DMS53 treated with DMSO at 0.1 percent for 48 hours (cell line): ENCODE data around the gene PALM.
"Not testable (repeated sequence)": the region's sequence is repeated elsewhere in the genome, so short reads cannot be mapped to it uniquely, and the experiment has no call there.

Experiments
- DNase-seq: peaks from one replicate; lab custom pipeline; 2025; ENCODE audit not compliant: unreplicated experiment; lab: John Stamatoyannopoulos, UW

The PALM gene

DNA sequence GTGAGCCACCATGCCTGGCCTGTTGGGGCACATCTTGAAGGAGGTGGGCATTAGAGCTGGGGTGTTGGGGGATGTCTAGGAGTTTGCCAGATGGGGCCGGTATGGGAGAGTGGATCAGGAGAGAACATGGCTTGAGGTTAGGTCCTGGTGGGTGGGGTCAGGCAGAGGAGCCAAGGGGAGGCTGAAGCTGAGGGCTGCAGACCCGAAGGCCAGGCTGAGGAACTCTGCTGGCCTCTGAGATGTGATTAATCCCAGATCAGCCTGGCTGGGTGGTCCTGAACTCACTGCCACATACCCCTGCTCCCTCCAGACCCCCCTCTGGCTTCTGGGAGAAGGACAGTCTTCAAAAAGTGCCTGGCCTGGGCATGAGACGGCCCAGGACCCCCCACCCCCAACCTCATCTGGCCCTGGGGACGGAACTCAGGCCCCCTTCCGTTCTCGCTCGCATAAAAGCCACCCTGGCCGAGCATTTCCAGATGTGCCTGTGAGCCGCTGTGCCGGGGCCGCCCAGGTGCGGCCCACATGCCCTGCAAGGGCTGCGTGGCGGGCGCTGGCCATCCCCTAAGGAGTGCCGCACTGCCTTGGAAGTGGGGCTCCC lies 29.8 kb upstream of the PALM start:
- DNase-seq: no peak

DNA sequence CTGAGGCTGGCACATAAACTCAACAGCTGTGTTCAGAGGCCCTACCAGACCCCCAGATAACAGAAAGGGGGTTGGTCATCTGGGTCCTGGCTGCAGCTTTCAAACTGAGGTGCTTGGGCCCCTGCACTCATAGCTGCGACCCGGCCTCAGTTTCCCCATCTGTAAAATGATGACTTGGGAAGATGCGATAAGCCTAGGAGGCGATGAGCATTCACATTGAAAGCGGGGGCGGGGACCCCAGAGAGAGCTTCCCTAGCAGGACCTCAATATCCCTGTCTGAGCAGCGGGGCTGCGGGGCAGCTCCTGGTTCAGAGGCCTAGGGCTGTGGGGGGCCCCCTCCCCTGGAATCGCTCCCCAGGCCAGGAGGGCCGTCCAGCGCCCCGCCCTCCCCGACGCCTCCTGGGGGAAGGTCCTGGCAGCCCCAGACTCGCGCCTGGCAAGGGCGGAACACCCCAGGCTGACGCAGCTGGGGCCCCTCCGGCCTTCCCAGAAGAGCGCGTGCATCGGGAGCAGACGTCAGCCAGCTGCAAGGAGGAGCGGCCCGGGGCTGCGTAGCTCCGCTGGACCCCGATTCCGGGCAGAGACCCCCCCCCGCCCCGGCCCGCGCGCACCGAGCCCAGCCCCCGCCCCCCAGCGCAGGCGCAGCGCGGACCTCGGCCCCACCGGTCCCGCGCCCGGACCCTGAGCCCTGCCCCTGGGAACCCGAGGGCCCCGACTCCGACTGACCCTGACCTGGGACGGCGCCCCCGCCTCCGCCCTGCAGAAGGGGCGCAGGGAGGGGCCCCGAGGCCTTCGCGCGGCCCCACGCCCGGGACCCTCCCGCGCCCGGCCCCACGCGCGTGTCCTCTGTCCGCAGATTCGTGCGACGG lies 29.1 kb upstream of the PALM start:
- no peak for DNase-seq

DNA sequence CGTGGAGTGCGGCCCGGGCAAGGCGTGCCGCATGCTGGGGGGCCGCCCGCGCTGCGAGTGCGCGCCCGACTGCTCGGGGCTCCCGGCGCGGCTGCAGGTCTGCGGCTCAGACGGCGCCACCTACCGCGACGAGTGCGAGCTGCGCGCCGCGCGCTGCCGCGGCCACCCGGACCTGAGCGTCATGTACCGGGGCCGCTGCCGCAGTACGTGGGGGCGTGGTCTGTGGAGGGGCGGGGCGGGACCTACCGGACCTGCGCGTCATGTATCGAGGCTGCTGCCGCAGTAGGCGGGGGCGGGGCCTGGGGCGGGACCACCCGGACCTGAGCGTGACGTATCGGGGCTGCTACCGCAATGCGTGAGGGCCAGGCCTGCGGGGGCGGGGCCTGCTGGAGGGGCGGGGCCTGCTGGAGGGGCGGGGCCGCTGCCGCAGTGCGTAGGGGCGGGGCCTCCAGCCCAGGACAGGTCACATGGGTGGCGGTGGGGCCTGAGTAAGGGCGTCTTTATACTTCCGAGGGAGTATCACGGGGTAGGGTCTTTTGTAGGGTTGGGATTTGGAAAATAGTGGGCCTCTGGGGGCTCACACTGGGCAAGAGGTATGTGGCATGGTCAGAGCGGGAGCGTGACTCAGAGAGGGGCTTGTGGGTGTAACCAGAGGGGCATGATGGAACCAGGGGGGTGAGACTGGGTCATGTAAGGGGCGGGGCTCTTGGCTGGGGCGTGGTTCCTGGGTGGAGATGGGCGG lies 28.3 kb upstream of the PALM start:
- peak; percentile 65 for DNase-seq

DNA sequence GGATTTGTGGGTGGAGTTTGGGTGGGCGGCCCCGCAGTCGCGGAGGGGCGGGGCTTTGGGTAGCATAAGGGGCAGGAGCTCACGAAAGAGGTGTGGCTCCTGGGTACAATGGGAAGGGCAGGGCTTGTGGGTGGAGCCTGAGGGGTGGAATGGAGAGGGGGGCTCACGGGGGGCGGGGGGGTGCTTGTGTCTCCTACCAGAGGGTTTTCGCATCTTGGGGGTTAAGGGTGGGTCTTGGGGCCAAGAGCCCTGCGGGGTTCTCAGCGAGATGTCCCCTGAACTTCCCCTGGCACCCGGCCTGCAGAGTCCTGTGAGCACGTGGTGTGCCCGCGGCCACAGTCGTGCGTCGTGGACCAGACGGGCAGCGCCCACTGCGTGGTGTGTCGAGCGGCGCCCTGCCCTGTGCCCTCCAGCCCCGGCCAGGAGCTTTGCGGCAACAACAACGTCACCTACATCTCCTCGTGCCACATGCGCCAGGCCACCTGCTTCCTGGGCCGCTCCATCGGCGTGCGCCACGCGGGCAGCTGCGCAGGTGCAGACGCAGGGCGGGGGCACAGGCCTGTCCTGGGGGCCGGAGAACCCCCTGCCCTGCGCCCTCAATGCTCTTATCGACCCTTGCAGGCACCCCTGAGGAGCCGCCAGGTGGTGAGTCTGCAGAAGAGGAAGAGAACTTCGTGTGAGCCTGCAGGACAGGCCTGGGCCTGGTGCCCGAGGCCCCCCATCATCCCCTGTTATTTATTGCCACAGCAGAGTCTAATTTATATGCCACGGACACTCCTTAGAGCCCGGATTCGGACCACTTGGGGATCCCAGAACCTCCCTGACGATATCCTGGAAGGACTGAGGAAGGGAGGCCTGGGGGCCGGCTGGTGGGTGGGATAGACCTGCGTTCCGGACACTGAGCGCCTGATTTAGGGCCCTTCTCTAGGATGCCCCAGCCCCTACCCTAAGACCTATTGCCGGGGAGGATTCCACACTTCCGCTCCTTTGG lies 27.4 kb upstream of the PALM start:
- no peak for DNase-seq

DNA sequence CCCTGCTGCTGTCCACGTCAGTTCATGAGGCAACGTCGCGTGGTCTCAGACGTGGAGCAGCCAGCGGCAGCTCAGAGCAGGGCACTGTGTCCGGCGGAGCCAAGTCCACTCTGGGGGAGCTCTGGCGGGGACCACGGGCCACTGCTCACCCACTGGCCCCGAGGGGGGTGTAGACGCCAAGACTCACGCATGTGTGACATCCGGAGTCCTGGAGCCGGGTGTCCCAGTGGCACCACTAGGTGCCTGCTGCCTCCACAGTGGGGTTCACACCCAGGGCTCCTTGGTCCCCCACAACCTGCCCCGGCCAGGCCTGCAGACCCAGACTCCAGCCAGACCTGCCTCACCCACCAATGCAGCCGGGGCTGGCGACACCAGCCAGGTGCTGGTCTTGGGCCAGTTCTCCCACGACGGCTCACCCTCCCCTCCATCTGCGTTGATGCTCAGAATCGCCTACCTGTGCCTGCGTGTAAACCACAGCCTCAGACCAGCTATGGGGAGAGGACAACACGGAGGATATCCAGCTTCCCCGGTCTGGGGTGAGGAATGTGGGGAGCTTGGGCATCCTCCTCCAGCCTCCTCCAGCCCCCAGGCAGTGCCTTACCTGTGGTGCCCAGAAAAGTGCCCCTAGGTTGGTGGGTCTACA lies 25.9 kb upstream of the PALM start:
- DNase-seq: no peak

DNA sequence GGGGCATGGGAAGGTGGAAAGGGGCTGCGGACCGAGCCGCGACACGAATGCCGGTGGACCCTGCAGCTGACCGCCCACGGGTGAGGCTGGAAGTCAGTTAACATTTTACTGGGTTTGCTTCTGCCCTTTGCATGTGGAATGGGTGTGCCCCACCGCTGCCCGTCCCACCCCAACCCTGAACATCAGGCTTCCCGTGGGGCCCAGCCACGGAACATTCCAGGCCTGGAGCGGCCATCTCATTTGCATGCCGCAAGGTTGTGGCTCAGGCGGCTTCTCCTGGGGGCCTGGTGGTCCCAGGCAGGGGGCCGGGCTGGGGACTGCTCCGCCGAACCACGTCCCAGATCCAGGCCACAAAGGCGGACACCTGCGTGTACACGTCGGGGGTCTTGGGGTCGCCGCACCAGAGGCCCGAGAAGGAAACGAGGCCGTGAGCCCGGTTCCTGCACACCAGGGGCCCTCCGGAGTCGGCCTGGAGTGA lies 23.2 kb upstream of the PALM start:
- DNase-seq: no peak

DNA sequence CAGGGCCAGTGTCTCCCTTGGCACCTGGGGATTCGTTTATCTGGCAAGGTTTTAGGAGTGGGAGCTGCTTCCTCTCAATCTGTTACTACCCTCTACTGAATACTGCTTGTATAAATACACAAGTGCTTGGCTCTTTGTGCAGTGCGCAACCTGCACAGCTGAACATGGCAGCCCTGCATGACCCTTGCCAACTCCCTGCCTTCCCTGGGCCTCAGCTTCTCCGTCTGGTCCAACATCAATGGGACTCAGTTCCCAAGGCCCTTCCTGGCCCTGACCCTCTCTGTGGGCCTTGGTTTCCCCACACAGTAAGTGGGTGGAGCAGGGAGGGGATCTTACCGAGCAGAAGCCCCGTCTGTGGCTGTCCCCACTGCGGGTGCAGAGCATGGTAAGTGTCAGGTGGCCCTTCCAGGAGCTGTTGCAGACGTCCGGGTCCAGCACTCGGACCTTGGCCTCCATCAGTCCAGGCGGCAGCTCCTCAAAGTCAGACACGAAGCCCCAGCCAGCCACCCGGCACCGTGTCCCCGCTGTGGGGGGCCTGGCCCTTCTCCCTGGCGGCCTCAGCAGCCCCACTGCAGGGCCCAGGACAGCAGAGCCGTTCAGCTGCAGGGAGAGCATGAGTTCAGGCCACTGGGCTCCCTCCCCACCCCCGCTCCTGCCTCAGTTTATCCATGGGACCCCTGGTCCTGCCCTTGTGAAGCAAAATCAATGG lies 22.0 kb upstream of the PALM start:
- DNase-seq: no peak

DNA sequence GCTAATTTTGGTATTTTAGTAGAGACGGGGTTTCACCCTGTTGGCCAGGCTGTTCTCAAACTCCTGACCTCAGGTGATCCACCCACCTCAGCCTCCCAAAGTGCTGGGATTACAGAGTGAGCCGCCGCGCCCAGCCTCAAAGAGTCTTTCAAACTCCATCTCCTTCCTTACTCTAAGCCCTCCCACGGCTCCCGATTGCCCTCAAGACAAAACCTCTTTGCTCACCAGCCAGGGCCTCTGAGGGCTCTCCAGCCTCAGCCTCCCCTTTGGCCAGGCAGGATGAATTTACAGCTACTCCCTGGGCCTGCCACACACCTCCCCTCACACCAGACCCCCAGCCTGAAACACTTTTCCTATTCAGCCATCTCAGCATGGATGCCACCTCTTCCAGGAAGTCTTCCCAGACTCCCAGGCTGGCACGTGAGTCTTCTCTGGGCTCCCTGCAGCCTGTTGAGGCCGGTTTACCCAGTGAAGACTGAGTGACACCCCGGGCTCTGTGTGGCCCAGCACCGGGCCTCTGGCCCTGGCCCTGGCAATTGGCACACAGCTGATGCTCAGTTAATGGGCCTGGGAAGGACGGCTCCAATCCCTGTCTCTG lies 21.1 kb upstream of the PALM start:
- no peak for DNase-seq

DNA sequence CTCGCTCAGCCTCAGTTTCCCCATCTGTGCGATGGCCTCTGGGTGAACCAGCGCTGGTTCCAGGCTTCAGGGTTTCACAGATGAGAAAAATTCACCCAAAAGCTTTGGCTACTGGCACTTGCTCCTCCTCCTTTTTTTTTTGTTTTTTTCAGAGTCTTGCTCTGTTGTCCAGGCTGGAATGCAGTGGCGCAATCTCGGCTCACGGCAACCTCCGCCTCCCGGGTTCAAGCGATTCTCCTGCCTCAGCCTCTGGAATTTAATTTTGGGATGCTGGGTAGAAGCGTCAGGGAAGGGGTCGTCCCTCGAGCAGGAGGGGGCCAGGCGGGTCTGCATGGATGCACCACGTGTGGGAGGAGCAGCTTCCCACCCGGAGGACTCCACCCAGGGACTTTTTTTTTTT lies 20.5 kb upstream of the PALM start:
- DNase-seq: no peak

DNA sequence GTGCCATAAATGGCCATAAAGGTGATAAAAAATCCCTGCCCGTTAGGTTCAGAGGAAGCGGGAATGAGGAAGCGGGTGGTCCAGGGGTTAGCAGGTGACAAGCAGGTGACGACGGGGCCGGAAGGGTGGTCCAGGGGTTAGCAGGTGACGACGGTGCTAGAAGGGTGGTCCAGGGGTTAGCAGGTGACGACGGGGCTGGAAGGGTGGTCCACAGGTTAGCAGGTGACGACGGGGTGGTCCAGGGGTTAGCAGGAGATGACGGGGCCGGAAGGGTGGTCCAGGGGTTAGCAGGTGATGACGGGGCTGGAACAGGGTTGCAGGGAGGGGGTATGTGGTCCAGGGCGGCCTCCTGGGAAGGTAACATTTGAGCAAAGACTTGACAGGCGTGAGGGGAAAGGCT lies 19.7 kb upstream of the PALM start:
- DNase-seq: no peak

DNA sequence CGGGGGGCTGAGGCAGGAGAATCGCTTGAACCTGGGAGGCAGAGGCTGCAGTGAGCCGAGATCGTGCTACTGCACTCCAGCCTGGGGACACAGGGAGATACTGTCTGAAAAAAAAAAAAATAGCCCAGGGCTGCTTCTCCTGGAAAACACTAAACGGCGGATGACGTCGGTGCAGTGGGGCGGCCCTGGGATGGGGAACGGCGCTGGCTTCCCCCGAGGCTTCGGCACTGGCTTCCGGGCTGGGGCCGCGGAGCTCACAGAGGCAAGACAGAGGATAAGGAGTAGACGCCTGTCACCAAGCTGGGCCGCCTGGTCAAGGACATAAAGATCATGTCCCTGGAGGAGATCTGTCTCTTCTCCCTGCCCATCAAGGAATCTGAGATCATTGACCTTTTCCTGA lies 18.5 kb upstream of the PALM start:
- DNase-seq: no peak

DNA sequence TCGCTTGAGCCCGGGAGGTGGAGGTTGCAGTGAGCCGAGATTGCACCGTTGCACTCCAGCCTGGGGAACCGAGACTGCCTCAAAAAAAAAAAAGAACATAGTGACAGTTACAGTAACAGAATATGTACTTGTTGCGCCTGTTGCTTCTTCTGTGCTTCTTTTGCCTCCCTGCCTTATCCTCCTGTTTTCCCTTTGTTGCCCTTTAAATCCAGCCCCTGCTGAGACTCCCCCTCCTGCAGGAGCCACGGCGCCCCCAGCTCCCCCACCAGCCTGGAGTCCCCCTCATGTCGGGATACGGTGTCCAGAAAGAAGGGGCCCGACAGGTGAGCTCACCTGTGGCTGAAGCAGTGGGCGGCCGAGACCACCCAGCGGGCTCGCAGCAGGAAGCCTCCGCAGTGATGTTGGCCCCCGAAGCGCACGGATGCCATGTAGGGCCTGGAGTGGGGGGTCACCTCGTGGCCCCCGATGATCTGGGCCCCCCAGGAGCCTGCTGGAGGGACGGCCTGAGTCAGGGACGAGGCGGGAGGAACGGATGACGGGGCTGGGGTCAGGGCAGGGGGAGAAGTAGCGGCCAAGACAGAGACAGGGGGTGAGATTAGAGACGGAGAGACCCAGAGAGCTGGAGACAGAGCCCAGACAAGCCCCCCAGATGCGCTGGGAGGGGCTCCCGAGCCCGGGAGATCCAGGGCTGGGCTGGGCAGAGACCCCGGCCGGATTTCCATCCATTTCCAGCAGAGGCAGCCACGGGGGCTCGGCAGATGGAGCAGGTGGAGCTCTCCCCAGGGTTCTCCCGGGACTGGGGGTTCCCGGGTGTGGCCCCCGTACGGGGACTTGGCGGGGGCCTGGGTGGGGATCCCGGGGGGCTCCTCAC lies 14.0 kb upstream of the PALM start:
- no peak for DNase-seq

DNA sequence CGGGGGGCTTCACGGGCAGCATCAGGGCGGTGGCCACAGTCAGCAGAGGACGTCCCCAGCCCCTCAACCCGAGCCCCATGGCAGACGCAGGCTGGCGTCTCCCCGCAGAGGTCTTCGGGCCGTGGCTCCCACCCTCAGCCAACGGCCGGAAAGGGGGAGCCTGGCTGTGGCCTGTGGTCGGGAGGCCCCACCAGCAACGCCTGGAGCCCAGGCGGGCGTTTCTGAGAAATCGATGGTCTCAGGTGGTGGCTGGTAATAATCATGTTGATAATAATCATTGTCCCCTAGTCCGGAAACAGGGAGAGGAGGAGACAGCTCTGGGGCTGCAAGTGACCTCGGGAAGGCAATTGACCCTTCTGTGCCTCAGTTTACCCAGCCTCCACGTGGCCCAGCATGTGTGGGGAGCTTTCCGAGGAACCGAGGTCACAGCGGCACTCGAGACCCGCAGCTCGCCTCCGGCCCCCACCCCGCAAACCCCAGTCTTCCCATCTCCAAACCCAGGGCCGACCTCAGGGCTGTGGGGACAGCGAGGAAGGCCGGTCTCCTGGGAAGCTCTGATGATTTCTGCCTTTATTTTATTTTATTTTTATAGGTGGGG lies 13.3 kb upstream of the PALM start, which contains the start of gene PRSS57:
TSS of gene PRSS57 (minus strand) at position 101 of the 598 bp plus-strand sequence. CDS start at position 79, 22 bp downstream.
- DNase-seq: no peak

DNA sequence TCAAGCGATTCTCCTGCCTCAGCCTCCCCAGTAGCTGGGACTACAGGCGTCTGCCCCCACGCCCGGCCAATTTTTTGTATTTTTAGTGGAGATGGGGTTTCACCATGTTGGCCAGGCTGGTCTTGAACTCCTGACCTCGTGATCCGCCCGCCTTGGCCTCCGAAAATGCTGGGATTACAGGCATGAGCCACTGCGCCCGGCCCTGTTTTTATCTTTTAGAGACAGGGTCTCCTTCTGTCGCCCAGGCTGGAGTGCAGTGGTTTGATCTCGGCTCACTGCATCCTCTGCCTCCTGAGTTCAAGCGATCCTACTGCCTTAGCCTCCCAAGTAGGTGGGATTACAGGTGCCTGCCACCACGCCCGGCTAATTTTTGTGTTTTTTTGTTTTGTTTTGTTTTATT lies 10.2 kb upstream of the PALM start:
- DNase-seq: not testable (repeated sequence)

DNA sequence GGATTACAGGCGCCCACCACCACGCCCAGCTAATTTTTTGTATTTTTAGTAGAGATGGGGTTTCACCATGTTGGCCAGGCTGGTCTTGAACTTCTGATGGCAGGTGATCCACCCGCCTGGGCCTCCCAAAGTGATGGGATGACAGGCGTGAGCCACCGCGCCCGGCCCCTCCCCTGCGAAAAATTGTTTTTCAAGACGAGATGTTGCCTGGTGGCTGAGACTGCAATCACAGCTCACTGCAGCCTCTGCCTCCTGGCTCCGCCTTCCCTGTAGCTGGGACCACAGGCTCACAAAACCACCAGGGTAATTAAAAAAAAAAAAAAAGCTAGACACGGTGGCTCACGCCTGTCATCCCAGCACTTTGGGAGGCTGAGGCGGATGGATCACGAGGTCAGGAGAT lies 8.8 kb upstream of the PALM start:
- not testable (repeated sequence) for DNase-seq

DNA sequence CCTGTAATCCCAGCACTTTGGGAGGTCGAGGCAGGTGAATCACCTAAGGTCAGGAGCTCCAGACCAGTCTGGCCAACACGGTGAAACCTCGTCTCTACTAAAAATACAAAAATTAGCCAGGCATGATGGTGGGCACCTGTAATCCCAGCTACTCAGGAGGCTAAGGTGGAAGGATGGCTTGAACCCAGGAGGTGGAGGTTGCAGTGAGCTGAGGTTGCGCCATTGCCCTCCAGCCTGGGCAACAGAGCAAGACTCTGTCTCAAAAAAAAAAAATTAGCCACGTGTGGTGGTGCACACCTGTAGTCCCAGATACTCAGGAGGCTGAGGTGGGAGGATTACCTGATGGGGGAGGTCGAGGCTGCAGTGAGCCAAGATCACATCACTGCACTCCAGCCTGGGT lies 5.9 kb upstream of the PALM start:
- DNase-seq: not testable (repeated sequence)

DNA sequence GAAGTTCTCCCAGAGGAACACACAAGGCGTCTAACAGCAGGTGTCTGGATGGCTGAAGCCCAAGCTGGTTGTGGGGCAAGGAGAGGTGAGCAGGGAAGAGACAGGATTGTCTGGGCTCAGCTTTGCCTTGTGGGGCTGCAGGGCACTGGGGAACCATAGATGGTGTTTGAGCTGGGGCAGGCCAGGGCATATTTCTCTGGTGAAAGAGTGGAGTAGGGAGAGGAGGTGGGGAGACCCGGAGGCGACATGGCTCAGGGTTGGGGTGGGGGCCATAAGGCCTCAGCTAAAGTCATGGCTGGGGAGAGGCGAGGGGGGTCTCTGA lies 5.4 kb upstream of the PALM start:
- no peak for DNase-seq
